HFF-Myc (cell line): ENCODE data around the gene HOXD13.

ENCODE experiments used
- DNase-seq: peaks from one replicate; pipeline ENCODE4 v3.0.0-alpha.2; 2011; ENCODE audit warnings: low read depth; ENCODE audit errors: extremely low read depth
- H3K4me3 ChIP-seq: replicated peaks from 2 replicates; pipeline ENCODE4 v1.5.1; 2011; ENCODE audit warnings: low read depth, mild to moderate bottlenecking, control low read depth, low read length
- TF ChIP-seq, protein P1 (sequence below): IDR thresholded peaks from 2 replicates; pipeline ENCODE4 v1.5.1; 2012; ENCODE audit warnings: mild to moderate bottlenecking, low read depth, low read length, control low read depth; ENCODE audit errors: missing control alignments

The HOXD13 gene

DNA sequence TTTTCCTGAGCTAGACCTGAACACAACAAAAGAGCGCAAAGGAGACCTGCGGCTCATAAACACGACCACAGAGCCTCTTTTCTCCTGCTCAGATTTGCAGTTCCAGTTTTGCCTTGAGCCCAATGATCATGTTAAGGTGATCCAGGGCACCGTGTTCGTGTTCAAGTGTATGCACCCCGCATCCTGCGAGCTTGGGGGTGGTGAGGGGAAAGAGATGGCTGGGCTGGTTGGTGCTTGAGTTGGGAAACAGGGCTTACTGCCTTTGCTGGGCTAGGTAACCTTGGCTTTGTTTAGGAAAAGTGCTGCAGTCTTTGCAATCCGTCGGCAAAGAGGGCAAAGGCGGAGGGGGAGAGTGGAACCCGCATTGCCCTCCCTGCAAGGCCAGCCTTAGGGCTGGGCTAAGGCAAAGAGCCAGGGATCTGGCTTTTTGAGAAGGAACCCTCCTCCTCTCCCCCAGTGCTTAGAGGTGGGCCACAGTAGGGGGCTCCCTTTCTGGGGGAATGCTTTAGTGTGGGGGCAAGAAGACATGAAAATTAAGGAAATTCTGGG lies 25.4 kb downstream of the HOXD13 start:
- H3K4me3 ChIP-seq = no peak overlapping the region
- no peak for DNase-seq
- TF ChIP-seq, protein P1, sequence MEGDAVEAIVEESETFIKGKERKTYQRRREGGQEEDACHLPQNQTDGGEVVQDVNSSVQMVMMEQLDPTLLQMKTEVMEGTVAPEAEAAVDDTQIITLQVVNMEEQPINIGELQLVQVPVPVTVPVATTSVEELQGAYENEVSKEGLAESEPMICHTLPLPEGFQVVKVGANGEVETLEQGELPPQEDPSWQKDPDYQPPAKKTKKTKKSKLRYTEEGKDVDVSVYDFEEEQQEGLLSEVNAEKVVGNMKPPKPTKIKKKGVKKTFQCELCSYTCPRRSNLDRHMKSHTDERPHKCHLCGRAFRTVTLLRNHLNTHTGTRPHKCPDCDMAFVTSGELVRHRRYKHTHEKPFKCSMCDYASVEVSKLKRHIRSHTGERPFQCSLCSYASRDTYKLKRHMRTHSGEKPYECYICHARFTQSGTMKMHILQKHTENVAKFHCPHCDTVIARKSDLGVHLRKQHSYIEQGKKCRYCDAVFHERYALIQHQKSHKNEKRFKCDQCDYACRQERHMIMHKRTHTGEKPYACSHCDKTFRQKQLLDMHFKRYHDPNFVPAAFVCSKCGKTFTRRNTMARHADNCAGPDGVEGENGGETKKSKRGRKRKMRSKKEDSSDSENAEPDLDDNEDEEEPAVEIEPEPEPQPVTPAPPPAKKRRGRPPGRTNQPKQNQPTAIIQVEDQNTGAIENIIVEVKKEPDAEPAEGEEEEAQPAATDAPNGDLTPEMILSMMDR = no peak

DNA sequence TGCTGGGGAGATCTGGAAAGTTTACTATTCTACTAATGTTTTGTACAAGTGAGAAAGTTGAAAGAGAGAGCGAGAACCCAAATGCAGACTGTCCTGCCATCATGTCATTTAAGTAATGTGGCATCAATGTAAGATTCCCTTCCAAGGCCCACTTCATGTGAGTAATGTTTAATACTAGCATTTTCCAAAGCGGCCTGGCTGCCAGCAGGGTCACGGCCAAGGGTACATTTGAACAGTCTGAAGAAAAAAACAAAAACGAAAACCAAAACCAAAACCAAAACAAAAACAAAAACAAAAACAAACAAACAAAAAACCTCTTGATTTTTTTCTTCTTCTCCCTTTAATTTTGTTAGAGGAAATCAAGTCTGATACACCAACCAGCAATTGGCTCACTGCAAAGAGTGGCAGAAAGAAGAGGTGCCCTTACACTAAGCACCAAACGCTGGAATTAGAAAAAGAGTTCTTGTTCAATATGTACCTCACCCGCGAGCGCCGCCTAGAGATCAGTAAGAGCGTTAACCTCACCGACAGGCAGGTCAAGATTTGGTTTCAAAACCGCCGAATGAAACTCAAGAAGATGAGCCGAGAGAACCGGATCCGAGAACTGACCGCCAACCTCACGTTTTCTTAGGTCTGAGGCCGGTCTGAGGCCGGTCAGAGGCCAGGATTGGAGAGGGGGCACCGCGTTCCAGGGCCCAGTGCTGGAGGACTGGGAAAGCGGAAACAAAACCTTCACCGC lies 26.2 kb downstream of the HOXD13 start:
- no peak for DNase-seq
- H3K4me3 ChIP-seq = no peak overlapping the region
- TF ChIP-seq, protein P1 = peak; percentile 40

DNA sequence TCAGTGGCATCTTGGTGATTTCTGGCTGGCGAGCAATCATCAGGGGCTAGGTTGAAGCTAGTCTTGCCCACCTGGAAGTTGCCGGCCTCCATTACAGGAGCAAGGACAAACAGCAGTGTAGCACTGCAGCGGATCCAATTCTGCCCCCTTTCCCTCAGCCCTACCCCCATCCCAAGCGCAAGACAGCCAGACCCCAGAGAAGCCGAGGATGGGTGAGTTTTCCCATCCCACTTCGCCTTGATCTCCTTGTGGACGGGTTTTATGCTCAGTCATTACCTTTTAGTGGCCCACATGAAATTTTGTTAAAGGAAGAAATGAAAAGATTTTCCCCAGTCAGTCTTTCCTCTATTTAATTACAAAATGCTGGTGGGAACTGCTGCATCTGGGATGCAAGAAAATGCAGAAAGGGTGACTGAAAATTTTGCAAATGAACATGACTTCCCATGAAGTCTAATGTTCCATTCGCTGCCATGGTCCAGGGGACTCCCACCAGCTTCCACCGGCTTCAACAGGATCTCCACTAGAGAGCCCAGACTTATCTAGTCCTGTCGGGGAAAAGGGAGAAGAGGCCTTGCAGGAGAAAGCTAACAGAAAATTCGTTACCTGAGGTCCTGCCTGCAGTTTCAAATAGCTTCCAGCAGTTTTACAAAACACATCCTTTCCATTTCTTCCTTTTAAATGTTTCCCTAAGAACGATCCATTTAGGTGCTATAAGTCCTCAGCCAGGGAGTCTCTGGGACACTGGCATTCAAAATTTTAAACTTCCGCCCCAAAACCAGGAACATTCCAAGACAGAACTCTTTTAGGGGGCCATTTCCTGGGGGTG lies 28.1 kb downstream of the HOXD13 start:
- DNase-seq = no peak
- TF ChIP-seq, protein P1 = no peak
- H3K4me3 ChIP-seq = no peak overlapping the region

DNA sequence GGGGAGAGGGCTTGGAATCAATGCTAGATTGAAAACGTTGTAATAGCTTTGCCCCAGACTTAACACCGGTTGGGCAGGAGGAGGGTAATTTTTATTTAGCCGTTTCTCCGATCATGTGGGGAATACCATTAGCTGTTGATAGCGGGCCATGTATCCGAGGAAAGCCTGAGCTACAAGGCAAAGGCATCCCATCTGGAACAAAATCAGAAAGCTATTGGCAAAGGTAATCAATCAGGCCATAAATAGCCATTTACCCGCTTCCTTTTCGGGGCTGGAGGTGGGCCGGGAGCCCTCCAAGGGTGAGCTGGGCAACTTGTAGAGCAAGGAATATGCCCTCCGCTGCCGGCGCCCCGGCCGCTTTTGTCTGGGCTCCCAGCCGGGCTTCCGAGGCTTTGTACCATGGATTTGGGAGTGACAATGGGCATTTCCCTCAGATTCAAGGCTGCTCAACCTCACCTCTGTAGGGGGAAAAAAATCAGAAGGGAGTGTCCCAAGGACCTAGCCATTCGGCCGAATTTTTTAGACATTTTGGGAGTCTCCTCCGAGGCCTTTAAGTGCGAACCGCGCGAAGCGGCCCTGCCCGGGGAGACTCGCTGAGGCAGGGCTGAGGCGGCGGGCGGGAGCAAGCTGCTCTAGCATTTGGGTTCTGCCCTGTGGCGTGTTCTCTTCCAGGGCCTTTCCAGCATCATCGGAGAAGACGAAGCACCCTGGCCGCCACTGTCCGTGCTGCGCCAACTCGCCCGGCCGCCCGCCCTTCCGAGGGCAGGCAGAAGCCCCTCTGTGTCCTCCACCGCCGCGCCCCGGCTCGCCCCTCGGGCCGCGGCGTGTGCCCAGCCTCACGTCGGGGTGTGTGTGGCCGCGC lies 28.9 kb downstream of the HOXD13 start:
- no peak overlapping the region for H3K4me3 ChIP-seq
- DNase-seq = no peak
- TF ChIP-seq, protein P1 = no peak

DNA sequence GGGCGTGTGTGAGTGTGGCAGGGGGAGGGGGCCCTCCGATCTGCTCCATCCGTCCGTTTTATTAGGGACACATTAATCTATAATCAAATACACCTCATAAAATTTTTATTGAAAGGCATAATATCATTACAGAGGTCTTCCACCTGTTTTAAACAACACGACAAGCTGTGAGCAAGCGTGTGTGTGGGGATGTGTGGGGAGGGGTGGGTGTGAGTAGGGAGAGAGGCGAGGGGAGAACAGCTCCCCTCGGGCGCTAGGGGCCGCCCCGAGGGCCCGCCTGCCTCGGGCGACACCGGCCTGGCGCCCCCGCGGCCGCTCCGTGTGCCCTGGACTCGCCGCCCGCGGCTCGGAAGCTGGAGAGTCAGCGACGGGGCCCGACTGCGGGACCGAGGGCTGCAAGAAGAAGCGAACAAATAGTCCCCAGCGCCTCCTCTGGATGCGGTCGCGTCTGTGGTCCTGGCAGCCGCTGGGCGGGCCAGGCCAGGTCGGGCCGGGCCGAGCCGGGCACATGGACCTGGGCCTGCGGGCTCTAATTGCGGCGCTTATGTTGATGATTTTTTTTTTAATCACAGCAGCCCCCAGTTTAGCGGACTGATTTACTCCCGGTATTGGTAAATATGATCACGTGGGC lies 29.6 kb downstream of the HOXD13 start:
- no peak for DNase-seq
- H3K4me3 ChIP-seq = peak overlapping the region; percentile 24
- TF ChIP-seq, protein P1 = no peak
